Neuronal stem cell (in vitro differentiated cells): ENCODE measurements around the gene OR51B2.

Experiments
- DNase-seq: peaks from one replicate; pipeline ENCODE4 v3.0.0-alpha.2; 2013; ENCODE audit warnings: low spot score
- H2AFZ ChIP-seq: one replicate; pipeline ENCODE4 v1.6.1; 2013; ENCODE audit warnings: mild to moderate bottlenecking, low read length, inconsistent platforms
- H2AK5ac ChIP-seq: 2 replicates; pipeline ENCODE4 v1.6.1; 2013; ENCODE audit warnings: low read depth, mild to moderate bottlenecking, inconsistent platforms, low read length, moderate library complexity, mixed read lengths
- H2BK120ac ChIP-seq: 2 replicates; pipeline ENCODE4 v1.6.1; 2013; ENCODE audit warnings: low read depth, mild to moderate bottlenecking, inconsistent platforms, low read length, moderate library complexity, mixed read lengths
- H2BK12ac ChIP-seq: one replicate; pipeline ENCODE4 v1.6.1; 2013; ENCODE audit warnings: low read length, inconsistent platforms
- H2BK15ac ChIP-seq: 2 replicates; pipeline ENCODE4 v1.6.1; 2013; ENCODE audit warnings: mild to moderate bottlenecking, low read length, inconsistent platforms, mixed read lengths
- H2BK5ac ChIP-seq: one replicate; pipeline ENCODE4 v1.6.1; 2013; ENCODE audit warnings: inconsistent platforms, mild to moderate bottlenecking, low read length, moderate library complexity
- H3K14ac ChIP-seq: one replicate; pipeline ENCODE4 v1.6.1; 2013; ENCODE audit warnings: low read length, inconsistent platforms
- H3K18ac ChIP-seq: 2 replicates; pipeline ENCODE4 v1.6.1; 2013; ENCODE audit warnings: low read length, inconsistent platforms
- H3K23ac ChIP-seq: 2 replicates; pipeline ENCODE4 v1.6.1; 2013; ENCODE audit warnings: low read depth, mild to moderate bottlenecking, mixed read lengths, low read length, inconsistent platforms; ENCODE audit not compliant: poor library complexity
- H3K27ac ChIP-seq: replicated peaks from 3 replicates; pipeline ENCODE4 v1.5.1; 2013; ENCODE audit warnings: low read length, inconsistent platforms
- H3K27me3 ChIP-seq, 3 experiments: 2 replicates each; pipeline ENCODE4 v1.6.1; 2013; ENCODE audit warnings: low read length in 3 of 3, mild to moderate bottlenecking in 2 of 3, inconsistent platforms in 1 of 3, low read depth in 1 of 3, mixed read lengths in 1 of 3, moderate library complexity in 1 of 3; ENCODE audit not compliant: control insufficient read depth in 3 of 3, insufficient read depth in 3 of 3
- H3K36me3 ChIP-seq, 2 donors: replicated peaks in 1 of 2; 2 replicates each; pipeline ENCODE4 v1.6.1; 2013; ENCODE audit warnings: low read length in 2 of 2; ENCODE audit not compliant: control insufficient read depth in 2 of 2, insufficient read depth in 2 of 2
- H3K4ac ChIP-seq: 2 replicates; pipeline ENCODE4 v1.6.1; 2013; ENCODE audit warnings: inconsistent platforms, mild to moderate bottlenecking, low read length, moderate library complexity
- H3K4me1 ChIP-seq, 2 donors: 1 replicate in 1 of 2; 2 replicates in 1 of 2; pipeline ENCODE4 v1.6.1; 2013; ENCODE audit warnings: low read length in 2 of 2, low read depth in 1 of 2; ENCODE audit not compliant: control insufficient read depth in 2 of 2, insufficient read depth in 1 of 2
- H3K4me2 ChIP-seq: one replicate; pipeline ENCODE4 v1.6.1; 2013; ENCODE audit warnings: mild to moderate bottlenecking, low read length, inconsistent platforms; ENCODE audit not compliant: insufficient read depth, poor library complexity, severe bottlenecking
- H3K4me3 ChIP-seq, 2 donors: 2 replicates each; pipeline ENCODE4 v1.5.1; 2013; ENCODE audit warnings: low read length in 2 of 2, mild to moderate bottlenecking in 2 of 2, inconsistent platforms in 1 of 2, moderate library complexity in 1 of 2
- H3K79me1 ChIP-seq: one replicate; pipeline ENCODE4 v1.6.1; 2013; ENCODE audit warnings: low read depth, mild to moderate bottlenecking, inconsistent platforms, low read length, moderate library complexity
- H3K9ac ChIP-seq: one replicate; pipeline ENCODE4 v1.6.1; 2013; ENCODE audit warnings: mild to moderate bottlenecking, low read depth, low read length, inconsistent platforms; ENCODE audit not compliant: poor library complexity
- H3K9me3 ChIP-seq, 2 donors: replicated peaks in 1 of 2; 2 replicates each; pipeline versions ENCODE3 to v1.6.1; 2013; ENCODE audit warnings: low read length in 2 of 2, mild to moderate bottlenecking in 2 of 2, inconsistent platforms in 1 of 2, low read depth in 1 of 2, mixed read lengths in 1 of 2, moderate library complexity in 1 of 2; ENCODE audit not compliant: control insufficient read depth in 2 of 2, insufficient read depth in 1 of 2
- H4K8ac ChIP-seq: one replicate; pipeline ENCODE4 v1.6.1; 2013; ENCODE audit warnings: low read depth, mild to moderate bottlenecking, inconsistent platforms, low read length, moderate library complexity
- H4K91ac ChIP-seq: one replicate; pipeline ENCODE4 v1.6.1; 2013; ENCODE audit warnings: low read length, low read depth, mild to moderate bottlenecking, inconsistent platforms; ENCODE audit not compliant: poor library complexity
- WGBS, 2 donors: extraction: QIAGEN DNeasy Blood & Tissue Kit; methylation state at CpG; one replicate each; pipeline ENCODE4 v1.1.7; 2013; ENCODE audit warnings: missing lambda C conversion rate in 2 of 2, mixed read lengths in 1 of 2; ENCODE audit not compliant: insufficient read length in 2 of 2, insufficient replicate concordance in 1 of 2; ENCODE audit errors: extremely low coverage in 2 of 2; 5-methylcytosine and 5-hydroxymethylcytosine counted together

OR51B2 gene

DNA sequence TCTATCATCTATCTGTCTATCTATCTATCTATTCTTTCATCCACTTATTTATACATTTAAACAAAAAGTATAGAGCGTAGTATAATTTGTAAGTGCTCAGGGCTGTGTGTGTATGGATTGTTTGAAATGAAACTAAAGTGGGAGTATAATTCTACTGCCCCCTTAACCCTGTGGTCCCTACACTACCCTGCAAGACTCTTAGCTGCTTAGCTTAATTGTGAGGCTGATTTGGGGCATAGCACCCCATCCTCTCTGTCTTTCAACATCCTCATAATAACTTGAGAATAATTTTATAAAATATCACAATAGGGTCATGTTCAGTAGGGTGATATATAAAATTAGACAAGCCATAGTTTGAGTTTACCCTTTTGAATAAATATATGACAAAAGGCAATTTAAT lies 34.0 kb downstream of the OR51B2 start:
- Histone ChIP-seq H3K4ac (no peak overlapping the region), H3K23ac (no peak overlapping the region), H2BK5ac (no peak overlapping the region), H2BK15ac (no peak overlapping the region), H3K4me1 (no peaks in the 10 kb centered on the region), H2BK120ac (no peak overlapping the region), H4K8ac (no peak overlapping the region), H4K91ac (no peak overlapping the region), H3K9me3 (no peaks in the 10 kb centered on the region), H3K27ac (no peak overlapping the region), H3K79me1 (no peaks in the 10 kb centered on the region), H2BK12ac (no peak overlapping the region), H3K9ac (no peak overlapping the region), H3K4me3 (no peak overlapping the region), H2AFZ (no peak overlapping the region), H2AK5ac (no peak overlapping the region), H3K36me3 (no peaks in the 10 kb centered on the region), H3K27me3 (no peaks in the 10 kb centered on the region), H3K14ac (no peak overlapping the region), H3K4me2 (no peak overlapping the region), H3K18ac (no peak overlapping the region)
- WGBS, 2 donors: no CpG with 5 or more reads among the region's 1 CpG
- DNase-seq: no peak

GRCh38 chr11:5289696-5290095 lies 34.4 kb downstream of the OR51B2 start:
- Histone ChIP-seq H3K4me3 (no peak overlapping the region), H2AFZ (no peak overlapping the region), H2BK12ac (no peak overlapping the region), H3K14ac (no peak overlapping the region), H2BK120ac (no peak overlapping the region), H3K9me3 (no peaks in the 10 kb centered on the region), H3K18ac (no peak overlapping the region), H2AK5ac (no peak overlapping the region), H4K91ac (no peak overlapping the region), H4K8ac (no peak overlapping the region), H3K4me2 (no peak overlapping the region), H2BK15ac (no peak overlapping the region), H3K4me1 (no peaks in the 10 kb centered on the region), H3K23ac (no peak overlapping the region), H2BK5ac (no peak overlapping the region), H3K27ac (no peak overlapping the region), H3K27me3 (no peaks in the 10 kb centered on the region), H3K36me3 (no peaks in the 10 kb centered on the region), H3K79me1 (no peaks in the 10 kb centered on the region), H3K9ac (no peak overlapping the region), H3K4ac (no peak overlapping the region)
- no peak for DNase-seq

- no peak overlapping the region for H3K23ac ChIP-seq
- no peaks in the 10 kb centered on the region for H3K36me3 ChIP-seq
- no peak overlapping the region for H4K91ac ChIP-seq
- no peak overlapping the region for H2AFZ ChIP-seq
- no peak overlapping the region for H2BK15ac ChIP-seq
- no peak overlapping the region for H3K4ac ChIP-seq
- no peak overlapping the region for H2BK120ac ChIP-seq
- no peak overlapping the region for H2BK5ac ChIP-seq
- no peak overlapping the region for H2BK12ac ChIP-seq
- H3K79me1 ChIP-seq: no peaks in the 10 kb centered on the region
- H3K9me3 ChIP-seq: no peaks in the 10 kb centered on the region
- no peak overlapping the region for H2AK5ac ChIP-seq
- H3K4me3 ChIP-seq: no peak overlapping the region
- no peak for DNase-seq
- no peak overlapping the region for H3K4me2 ChIP-seq
- no peak overlapping the region for H3K18ac ChIP-seq
- H4K8ac ChIP-seq: no peak overlapping the region
- H3K14ac ChIP-seq: no peak overlapping the region
- no peak overlapping the region for H3K9ac ChIP-seq
- WGBS, 2 donors: no CpG with 5 or more reads among the region's 6 CpGs
- no peaks in the 10 kb centered on the region for H3K27me3 ChIP-seq
- no peak overlapping the region for H3K27ac ChIP-seq
- H3K4me1 ChIP-seq: no peaks in the 10 kb centered on the region
Measured at GRCh38 chr11:5288906-5289550, 35.1 kb downstream of the OR51B2 start.

- Histone ChIP-seq H3K4ac (no peak overlapping the region), H3K27ac (no peak overlapping the region), H2BK5ac (no peak overlapping the region), H3K36me3 (no peaks in the 10 kb centered on the region), H2AK5ac (no peak overlapping the region), H4K8ac (no peak overlapping the region), H2BK12ac (no peak overlapping the region), H2BK15ac (no peak overlapping the region), H3K4me3 (no peak overlapping the region), H3K23ac (no peak overlapping the region), H3K4me1 (no peaks in the 10 kb centered on the region), H4K91ac (no peak overlapping the region), H3K4me2 (no peak overlapping the region), H3K9ac (no peak overlapping the region), H3K18ac (no peak overlapping the region), H3K14ac (no peak overlapping the region), H2BK120ac (no peak overlapping the region), H3K9me3 (no peaks in the 10 kb centered on the region), H3K27me3 (no peaks in the 10 kb centered on the region), H3K79me1 (no peaks in the 10 kb centered on the region), H2AFZ (no peak overlapping the region)
- no CpG with 5 or more reads among the region's 7 CpGs for WGBS, 2 donors
- no peak for DNase-seq
Measured at GRCh38 chr11:5288108-5288905, 35.8 kb downstream of the OR51B2 start.
